Panc1 (cell line): ENCODE measurements around the gene RBM10. TPM values are rescaled to one million over a fixed set of nuclear protein-coding genes. Genes with fewer than 3 reads are reported as not detected.

Experiments used
- ATAC-seq: fragments of 200-7000 bp; cut with Tn5 transposase; 2 replicates; pipeline ENCODE4 v1.9.1; 2020; ENCODE audit warnings: mild to moderate bottlenecking, moderate library complexity
- BruUV-seq: library from RNA; stranded (reverse); fragments of 400-500 nt; replicated peaks from 2 replicates; lab custom pipeline; 2021; lab: Mats Ljungman, UMichigan
- CTCF ChIA-PET: fragments of 300-600 bp; sonication (Branson Sonifier 250); formaldehyde crosslinking; loops from one replicate; lab custom pipeline; 2022; ENCODE audit warnings: antibody characterized with exemption; lab: Charles Lee
- POLR2A ChIA-PET: fragments of 300-600 bp; sonication (Branson Sonifier 250); formaldehyde crosslinking; loops from one replicate; lab custom pipeline; 2022; ENCODE audit warnings: antibody characterized with exemption; lab: Charles Lee
- DNase-seq: peaks from one replicate; pipeline ENCODE4 v3.0.0-alpha.2; 2010; ENCODE audit warnings: low read depth, low spot score
- H3K27ac ChIP-seq: 2 replicates; pipeline ENCODE4 v1.5.1; 2011; ENCODE audit warnings: mild to moderate bottlenecking, low read length, inconsistent platforms
- H3K27me3 ChIP-seq: fragments of 200-500 bp; sonication (Bioruptor generic); 2 replicates; pipeline ENCODE4 v1.6.0; 2014; ENCODE audit warnings: low read length, inconsistent platforms; ENCODE audit not compliant: control insufficient read depth, insufficient read depth
- H3K36me3 ChIP-seq: fragments of 200-500 bp; sonication (Bioruptor generic); 2 replicates; pipeline ENCODE4 v1.5.1; 2014; ENCODE audit warnings: inconsistent platforms, mild to moderate bottlenecking, low read length, moderate library complexity; ENCODE audit not compliant: control insufficient read depth, insufficient read depth
- H3K4me1 ChIP-seq: 2 replicates; pipeline ENCODE4 v1.5.1; 2011; ENCODE audit warnings: inconsistent platforms, mild to moderate bottlenecking, low read length, moderate library complexity; ENCODE audit not compliant: control insufficient read depth, insufficient read depth
- H3K4me3 ChIP-seq, 2 experiments: 2 replicates each; pipeline ENCODE4 v1.5.1; 2011 to 2012; ENCODE audit warnings: low read depth in 2 of 2, low read length in 2 of 2, mild to moderate bottlenecking in 2 of 2, inconsistent platforms in 1 of 2, moderate library complexity in 1 of 2
- H3K9me3 ChIP-seq: fragments of 200-500 bp; sonication (Bioruptor generic); 2 replicates; pipeline ENCODE4 v1.5.1; 2014; ENCODE audit warnings: low read depth, mild to moderate bottlenecking, inconsistent platforms, low read length, moderate library complexity; ENCODE audit not compliant: control insufficient read depth, insufficient read depth
- CTCF ChIP-seq: fragments of 450-650 bp; IDR thresholded peaks from 2 replicates; pipeline ENCODE4 v1.5.1; 2017; ENCODE audit warnings: mild to moderate bottlenecking
- POLR2AphosphoS5 ChIP-seq: IDR thresholded peaks from 2 replicates; pipeline ENCODE4 v1.6.1; 2012; ENCODE audit warnings: mild to moderate bottlenecking, low read depth, low read length, moderate library complexity
- REST ChIP-seq, 2 experiments: IDR thresholded peaks; 2 replicates each; pipeline ENCODE4 v1.6.1; 2011 to 2012; ENCODE audit warnings: low read depth in 2 of 2, control low read depth in 1 of 2, low read length in 1 of 2, mild to moderate bottlenecking in 1 of 2, moderate library complexity in 1 of 2; ENCODE audit not compliant: insufficient read depth in 1 of 2
- SIN3A ChIP-seq: IDR thresholded peaks from 2 replicates; pipeline ENCODE4 v1.6.1; 2012; ENCODE audit warnings: low read depth, mild to moderate bottlenecking, low read length, moderate library complexity, borderline replicate concordance; ENCODE audit not compliant: insufficient read depth
- TCF7L2 ChIP-seq: IDR thresholded peaks from 2 replicates; pipeline ENCODE4 v1.6.1; 2011; ENCODE audit warnings: mild to moderate bottlenecking, low read depth, low read length, inconsistent platforms
- in situ Hi-C: cut with HindIII; loops from 2 replicates; pipeline ENCODE4 v1.10.0; 2016; ENCODE audit warnings: low sequenced_read_pairs, low pct_unique_long_range_greater_than_20kb
- intact Hi-C: fragments of 100-400 bp; cut with micrococcal nuclease; formaldehyde crosslinking; loops from one replicate; pipeline ENCODE4 v1.10.0; 2022; ENCODE audit not compliant: unreplicated experiment
- total RNA-seq: library from RNA; stranded (reverse); gene quantifications from one replicate; pipeline ENCODE4 v1.2.1, GENCODE V29; 2021; ENCODE audit not compliant: unreplicated experiment

RBM10 gene
- total RNA-seq, 1 experiment from 2014 or later: 47.1 TPM

GRCh38 chrX:47097018-47097417 is 48.0 kb upstream of the RBM10 start:
- intact Hi-C loops: loop anchor here (10.0 kb wide), 1 partner anchor 192 kb away; no protein-coding TSS in a partner anchor
- TF ChIP-seq REST (IDR thresholded peaks at IDR 0.05; ENCODE audit: insufficient read depth in 1 of 2, low read depth in 2 of 2, low read length in 1 of 2): no peak
- no peak for TF ChIP-seq TCF7L2
- TF ChIP-seq SIN3A: no peak
- TF ChIP-seq POLR2AphosphoS5: no peak
- no peak for TF ChIP-seq CTCF
- H3K36me3 ChIP-seq: no peaks in the 10 kb centered on the region
- POLR2A ChIA-PET: interaction anchor here (0.6 kb wide), 1 partner anchor 17 kb away, joined by 3 read pairs; no protein-coding TSS in a partner anchor
- no TSS peak for BruUV-seq
- H3K9me3 ChIP-seq: no peaks in the 10 kb centered on the region
- H3K27me3 ChIP-seq: no peaks in the 10 kb centered on the region
- DNase-seq (no peak), ATAC-seq (no peak)
- CTCF ChIA-PET: no interaction called here
- H3K27ac ChIP-seq: no peak overlapping the region
- no peaks in the 10 kb centered on the region for H3K4me1 ChIP-seq
- in situ Hi-C loops: no loop called here
- no peak overlapping the region for H3K4me3 ChIP-seq

- in situ Hi-C loops: no loop called here
- no peaks in the 10 kb centered on the region for H3K4me1 ChIP-seq
- ATAC-seq (no peak), DNase-seq (no peak)
- TF ChIP-seq POLR2AphosphoS5 (no peak), REST (IDR thresholded peaks at IDR 0.05; ENCODE audit: insufficient read depth in 1 of 2, low read depth in 2 of 2, low read length in 1 of 2) (peak; percentile 55 to 61; a peak in 3 of 4 replicates), SIN3A (no peak)
- ChIA-PET CTCF (no interaction called here), POLR2A (no interaction called here)
- H3K27ac ChIP-seq: no peak overlapping the region
- H3K4me3 ChIP-seq: no peak overlapping the region
- no peaks in the 10 kb centered on the region for H3K9me3 ChIP-seq
- no peaks in the 10 kb centered on the region for H3K27me3 ChIP-seq
- BruUV-seq: no TSS peak
- no peaks in the 10 kb centered on the region for H3K36me3 ChIP-seq
- intact Hi-C loops: loop anchor here (10.0 kb wide), 1 partner anchor 194 kb away; no protein-coding TSS in a partner anchor
Measured at GRCh38 chrX:47098338-47099094, 46.5 kb upstream of the RBM10 start.
